GM23248 (cell line): ENCODE measurements around the gene TTYH3.

ENCODE experiments used
- EZH2 ChIP-seq: fragments of 200-600 bp; sonication (generic); IDR thresholded peaks from 2 replicates; pipeline ENCODE4 v1.6.1; 2018; ENCODE audit warnings: antibody characterized with exemption, mild to moderate bottlenecking; ENCODE audit not compliant: insufficient read depth, poor library complexity, severe bottlenecking
- EZH2phosphoT487 ChIP-seq: fragments of 200-600 bp; sonication (generic); IDR thresholded peaks from 2 replicates; pipeline ENCODE4 v1.6.1; 2018; ENCODE audit warnings: antibody characterized with exemption, moderate library complexity, mild to moderate bottlenecking, low read depth; ENCODE audit not compliant: insufficient read depth

DNA sequence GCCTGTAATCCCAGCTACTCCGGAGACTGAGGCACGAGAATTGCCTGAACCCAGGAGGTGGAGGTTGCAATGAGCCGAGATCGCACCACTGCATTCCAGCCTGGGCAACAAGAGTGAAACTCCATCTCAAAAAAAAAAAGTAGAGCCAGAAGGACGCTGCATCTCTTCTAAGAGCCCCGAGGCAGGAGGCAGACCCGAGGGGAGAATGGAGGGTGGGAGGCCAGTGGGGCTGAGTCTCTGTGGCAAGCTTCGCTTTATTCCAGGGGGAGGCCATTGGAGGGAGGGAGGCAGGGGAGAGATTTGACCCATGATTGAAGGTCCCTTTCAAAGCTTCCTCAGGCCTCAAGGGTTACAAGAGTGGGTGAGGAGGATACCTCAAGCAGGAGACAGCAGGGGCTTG lies 18.7 kb downstream of the TTYH3 start:
- TF ChIP-seq EZH2phosphoT487 (no peak), EZH2 (no peak)
